GM23248 (cell line): ENCODE data around the gene LAMP5. TPM values are rescaled to one million over a fixed set of nuclear protein-coding genes. Genes with fewer than 3 reads are reported as not detected.

ENCODE experiments used
- DNase-seq: peaks from one replicate; pipeline ENCODE4 v3.0.0-alpha.2; 2015
- H2AFZ ChIP-seq: fragments of 200-600 bp; sonication (generic); 2 replicates; pipeline ENCODE4 v1.6.1; 2016; ENCODE audit warnings: antibody characterized with exemption
- H3F3A ChIP-seq: fragments of 200-600 bp; sonication (generic); 2 replicates; pipeline ENCODE4 v1.6.1; 2016; ENCODE audit warnings: mild to moderate bottlenecking, antibody characterized with exemption, mixed run types; ENCODE audit not compliant: insufficient read depth
- H3K27ac ChIP-seq: fragments of 200-600 bp; sonication (generic); 2 replicates; pipeline ENCODE4 v1.5.1; 2016; ENCODE audit warnings: mild to moderate bottlenecking
- H3K27me3 ChIP-seq: fragments of 200-600 bp; sonication (generic); replicated peaks from 2 replicates; pipeline ENCODE4 v1.6.1; 2016; ENCODE audit warnings: mild to moderate bottlenecking; ENCODE audit not compliant: insufficient read depth
- H3K36me3 ChIP-seq: fragments of 200-600 bp; sonication (generic); 2 replicates; pipeline ENCODE4 v1.6.1; 2016; ENCODE audit warnings: low read depth, mild to moderate bottlenecking
- H3K4me1 ChIP-seq: fragments of 200-600 bp; sonication (generic); 2 replicates; pipeline ENCODE4 v1.6.1; 2016; ENCODE audit warnings: mild to moderate bottlenecking; ENCODE audit not compliant: insufficient read depth
- H3K4me2 ChIP-seq: fragments of 200-600 bp; sonication (generic); one replicate; pipeline ENCODE4 v1.6.1; 2016; ENCODE audit warnings: mild to moderate bottlenecking; ENCODE audit not compliant: unreplicated experiment
- H3K4me3 ChIP-seq: fragments of 200-600 bp; sonication (generic); 2 replicates; pipeline ENCODE4 v1.5.1; 2016; ENCODE audit warnings: mild to moderate bottlenecking
- H3K79me2 ChIP-seq: fragments of 200-600 bp; sonication (generic); 2 replicates; pipeline ENCODE4 v1.6.1; 2016; ENCODE audit warnings: mild to moderate bottlenecking; ENCODE audit not compliant: insufficient read depth
- H3K9ac ChIP-seq: fragments of 200-600 bp; sonication (generic); 2 replicates; pipeline ENCODE4 v1.6.1; 2016; ENCODE audit warnings: mild to moderate bottlenecking
- H3K9me2 ChIP-seq: fragments of 200-600 bp; sonication (generic); 2 replicates; pipeline ENCODE4 v1.6.1; 2016; ENCODE audit warnings: mixed run types, mild to moderate bottlenecking, moderate library complexity; ENCODE audit not compliant: insufficient read depth
- H3K9me3 ChIP-seq: fragments of 200-600 bp; sonication (generic); one replicate; pipeline ENCODE4 v1.6.1; 2017; ENCODE audit warnings: low read depth
- H4K20me1 ChIP-seq: fragments of 200-600 bp; sonication (generic); 2 replicates; pipeline ENCODE4 v1.6.0; 2016; ENCODE audit not compliant: insufficient read depth
- EZH2 ChIP-seq: fragments of 200-600 bp; sonication (generic); IDR thresholded peaks from 2 replicates; pipeline ENCODE4 v1.6.1; 2018; ENCODE audit warnings: antibody characterized with exemption, mild to moderate bottlenecking; ENCODE audit not compliant: insufficient read depth, poor library complexity, severe bottlenecking
- EZH2phosphoT487 ChIP-seq: fragments of 200-600 bp; sonication (generic); IDR thresholded peaks from 2 replicates; pipeline ENCODE4 v1.6.1; 2018; ENCODE audit warnings: antibody characterized with exemption, moderate library complexity, mild to moderate bottlenecking, low read depth; ENCODE audit not compliant: insufficient read depth
- WGBS, 2 experiments: methylation state at CpG; one replicate each; pipeline ENCODE4 v1.1.6; 2015 to 2017; ENCODE audit warnings: low lambda C conversion rate in 2 of 2, low coverage in 1 of 2; ENCODE audit errors: missing lambda C conversion rate in 2 of 2; 5-methylcytosine and 5-hydroxymethylcytosine counted together
- in situ Hi-C: fragments of 300-500 bp; cut with MboI; formaldehyde crosslinking; loops from 2 replicates; pipeline ENCODE4 v1.15.0; 2020
- polyA plus RNA-seq: library from polyadenylated mRNA; unstranded; fragments of >200 nt; fragmentation: Nextera tagmentation; extraction: Ambion mirVana; gene quantifications from 2 replicates; pipeline ENCODE4 v1.2.1, GENCODE V29; 2016
- total RNA-seq: library from RNA; depleted of rRNA; stranded (reverse); fragments of >200 nt; shearing (Covaris generic); gene quantifications from 2 replicates; pipeline ENCODE4 v1.2.3, GENCODE V29; 2014; rRNA removed

Gene LAMP5, protein sequence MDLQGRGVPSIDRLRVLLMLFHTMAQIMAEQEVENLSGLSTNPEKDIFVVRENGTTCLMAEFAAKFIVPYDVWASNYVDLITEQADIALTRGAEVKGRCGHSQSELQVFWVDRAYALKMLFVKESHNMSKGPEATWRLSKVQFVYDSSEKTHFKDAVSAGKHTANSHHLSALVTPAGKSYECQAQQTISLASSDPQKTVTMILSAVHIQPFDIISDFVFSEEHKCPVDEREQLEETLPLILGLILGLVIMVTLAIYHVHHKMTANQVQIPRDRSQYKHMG
- total RNA-seq (0.11 TPM in 1 of 2 replicates, not detected in the other), polyA plus RNA-seq (not detected in 2 replicates)

GRCh38 chr20:9514461-9515213 lies at the start of gene LAMP5:
TSS of gene LAMP5 (plus strand) at chr20:9514590. CDS start at chr20:9514853, 263 bp downstream.
- Histone ChIP-seq H2AFZ (no peak within 1 kb of the TSS), H4K20me1 (no peaks in the 10 kb centered on the region), H3K79me2 (no peaks in the 10 kb centered on the region), H3K36me3 (no peaks in the 10 kb centered on the region), H3K9me2 (no peaks in the 10 kb centered on the region), H3K27ac (no peak within 1 kb of the TSS), H3K9ac (no peak within 1 kb of the TSS), H3K27me3 (peaks cover 94% of the 10 kb centered on the region), H3F3A (no peaks in the 10 kb centered on the region), H3K4me1 (no peaks in the 10 kb centered on the region), H3K9me3 (no peaks in the 10 kb centered on the region), H3K4me3 (no peak within 1 kb of the TSS), H3K4me2 (no peak within 1 kb of the TSS)
- TF ChIP-seq EZH2phosphoT487, result 0 out of 2 replicates have a peak, but pooled peaks have one; percentile 56
- TF ChIP-seq EZH2, result peak; percentile 58
- WGBS, 2 experiments, result 3 to 4% methylated on average over 30 to 38 of the region's 38 CpGs
- in situ Hi-C loops, result no loop called here
- peak; percentile 58 for DNase-seq

DNA sequence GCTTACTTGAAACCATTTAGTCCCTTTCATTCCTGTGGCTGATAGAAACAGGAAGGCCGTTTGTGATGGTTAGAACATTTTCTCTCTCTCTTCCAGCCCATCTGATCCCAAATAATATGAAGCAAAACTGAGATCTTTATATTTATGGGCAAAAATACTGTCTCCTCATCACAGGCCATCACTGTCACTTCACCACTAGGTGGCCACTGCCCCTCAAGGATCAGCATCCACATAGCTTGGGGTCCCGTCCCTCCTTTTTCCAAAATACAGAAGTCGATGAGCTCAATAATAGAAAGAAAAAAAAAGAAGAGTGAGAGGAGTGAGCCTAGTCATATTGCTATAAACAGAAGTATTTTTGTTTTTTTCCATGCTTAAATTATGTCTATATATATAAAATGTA lies 46.4 kb upstream of the LAMP5 start:
- Histone ChIP-seq H3F3A (no peaks in the 10 kb centered on the region), H3K36me3 (no peaks in the 10 kb centered on the region), H3K9me2 (no peaks in the 10 kb centered on the region), H3K27me3 (no peaks in the 10 kb centered on the region), H2AFZ (no peak overlapping the region), H3K9me3 (no peaks in the 10 kb centered on the region), H3K27ac (no peak overlapping the region), H4K20me1 (no peaks in the 10 kb centered on the region), H3K9ac (no peak overlapping the region), H3K4me3 (no peak overlapping the region), H3K79me2 (no peaks in the 10 kb centered on the region), H3K4me1 (no peaks in the 10 kb centered on the region), H3K4me2 (no peak overlapping the region)
- no peak for DNase-seq
- TF ChIP-seq EZH2phosphoT487, result no peak
- WGBS, 2 experiments, result 28 to 34% methylated on average over 3 of the region's 3 CpGs
- in situ Hi-C loops, result no loop called here

DNA sequence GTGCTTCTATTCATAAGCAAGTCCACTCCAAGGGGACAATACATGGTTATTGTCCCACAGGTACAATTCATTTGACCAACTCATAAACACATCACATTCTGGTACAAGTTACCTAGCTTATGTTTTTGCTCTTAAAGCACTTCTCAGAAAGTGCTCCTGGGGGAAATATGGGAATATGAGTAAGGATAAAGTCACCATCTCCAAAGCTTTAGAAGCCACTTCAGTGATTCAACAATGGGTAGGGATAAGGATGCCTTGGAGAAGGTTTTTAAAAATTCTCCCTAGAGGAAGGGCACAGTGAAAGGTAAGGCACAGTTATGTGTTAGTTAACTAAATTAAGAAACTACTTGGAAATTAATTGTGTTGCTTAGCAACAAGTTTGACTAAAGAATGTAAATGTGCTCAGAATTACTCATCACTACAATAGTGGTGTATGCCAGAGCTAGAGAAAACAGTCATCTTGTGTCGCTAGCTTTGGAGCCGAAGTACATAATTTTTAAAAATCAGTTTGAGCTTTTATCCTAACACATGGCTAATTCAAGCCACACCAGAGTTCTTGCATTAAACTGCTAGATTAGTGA lies 39.5 kb upstream of the LAMP5 start:
- no peak for TF ChIP-seq EZH2
- TF ChIP-seq EZH2phosphoT487, result no peak
- H3F3A ChIP-seq, result no peaks in the 10 kb centered on the region
- H3K9me3 ChIP-seq, result no peaks in the 10 kb centered on the region
- H4K20me1 ChIP-seq, result no peaks in the 10 kb centered on the region
- H3K27ac ChIP-seq, result no peak overlapping the region
- no peak overlapping the region for H3K9ac ChIP-seq
- WGBS, 2 experiments, result 51% methylated on average over 2 of the region's 2 CpGs
- in situ Hi-C loops, result no loop called here
- H3K4me2 ChIP-seq, result no peak overlapping the region
- H3K27me3 ChIP-seq, result no peaks in the 10 kb centered on the region
- no peaks in the 10 kb centered on the region for H3K9me2 ChIP-seq
- H3K36me3 ChIP-seq, result no peaks in the 10 kb centered on the region
- H3K4me1 ChIP-seq, result peaks cover 8% of the 10 kb centered on the region
- H3K4me3 ChIP-seq, result no peak overlapping the region
- peak; percentile 55 for DNase-seq
- no peak overlapping the region for H2AFZ ChIP-seq
- no peaks in the 10 kb centered on the region for H3K79me2 ChIP-seq

DNA sequence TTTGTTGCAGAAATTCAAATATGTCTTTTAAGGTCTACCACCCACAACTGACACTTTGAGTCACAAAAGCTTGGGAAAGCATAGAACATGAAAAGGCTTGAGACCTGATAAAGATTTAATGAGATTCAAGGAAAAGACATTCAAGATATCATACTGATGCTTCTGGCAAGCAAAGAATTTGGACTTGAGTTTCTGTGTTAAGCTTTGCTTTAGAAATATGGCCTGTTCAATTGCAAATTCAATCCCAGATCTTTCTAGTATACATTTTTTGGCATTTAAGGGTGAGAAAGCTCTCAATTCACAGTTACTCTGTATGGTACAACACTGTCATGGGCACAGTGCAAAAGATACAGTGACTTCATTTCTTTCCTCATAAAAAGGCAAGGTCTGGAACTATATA lies 38.9 kb upstream of the LAMP5 start:
- peaks cover 8% of the 10 kb centered on the region for H3K4me1 ChIP-seq
- H3K27ac ChIP-seq, result no peak overlapping the region
- no peak overlapping the region for H3K4me2 ChIP-seq
- no peaks in the 10 kb centered on the region for H3K36me3 ChIP-seq
- no peaks in the 10 kb centered on the region for H3K79me2 ChIP-seq
- no peak overlapping the region for H3K4me3 ChIP-seq
- in situ Hi-C loops, result no loop called here
- H3K27me3 ChIP-seq, result no peaks in the 10 kb centered on the region
- H3K9me3 ChIP-seq, result no peaks in the 10 kb centered on the region
- H3K9me2 ChIP-seq, result no peaks in the 10 kb centered on the region
- DNase-seq, result no peak
- no peaks in the 10 kb centered on the region for H3F3A ChIP-seq
- no peak overlapping the region for H2AFZ ChIP-seq
- H3K9ac ChIP-seq, result no peak overlapping the region
- TF ChIP-seq EZH2phosphoT487 (no peak), EZH2 (no peak)
- H4K20me1 ChIP-seq, result no peaks in the 10 kb centered on the region
